Esophagus squamous epithelium (tissue), 5 donors: ENCODE results near the gene RSU1. TPM values are rescaled to one million over a fixed set of nuclear protein-coding genes. Genes with fewer than 3 reads are reported as not detected.

Experiments used
- DNase-seq: peaks from one replicate; lab custom pipeline; 2025; lab: John Stamatoyannopoulos, UW
- H3K27ac ChIP-seq, 4 donors: fragments of 200-600 bp; sonication (generic); one replicate each; pipeline ENCODE4 v1.5.1; 2016 to 2019; ENCODE audit warnings: mild to moderate bottlenecking in 1 of 4
- H3K27me3 ChIP-seq, 4 donors: fragments of 200-600 bp; sonication (generic); 1 replicate in 3 of 4; 2 replicates in 1 of 4; pipeline versions ENCODE4 v1.5.1 to v1.6.0; 2017 to 2021; ENCODE audit warnings: antibody characterized with exemption in 1 of 4
- H3K36me3 ChIP-seq, 3 donors: fragments of 200-600 bp; sonication (generic); one replicate each; pipeline ENCODE4 v1.5.1; 2016 to 2019
- H3K4me1 ChIP-seq, 3 donors: fragments of 200-600 bp; sonication (generic); one replicate each; pipeline ENCODE4 v1.5.1; 2017 to 2019
- H3K4me3 ChIP-seq, 4 donors: fragments of 200-600 bp; sonication (generic); 1 replicate in 3 of 4; 2 replicates in 1 of 4; pipeline ENCODE4 v1.5.1; 2016 to 2019; ENCODE audit warnings: mild to moderate bottlenecking in 2 of 4, moderate library complexity in 1 of 4
- H3K9me3 ChIP-seq, 3 donors: fragments of 200-600 bp; sonication (generic); one replicate each; pipeline ENCODE4 v1.5.1; 2016 to 2019
- CTCF ChIP-seq, 6 experiments: fragments of 450-650 bp in 4 of 6; fragments of 200-600 bp in 2 of 6; sonication (generic) in 2 of 6; IDR thresholded peaks; one replicate each; pipeline ENCODE4 v1.5.1; 2016 to 2019; ENCODE audit warnings: antibody characterized with exemption in 6 of 6, mild to moderate bottlenecking in 4 of 6, moderate library complexity in 4 of 6
- POLR2A ChIP-seq, 4 donors: fragments of 450-650 bp; IDR thresholded peaks; one replicate each; pipeline ENCODE4 v1.6.1; 2017; ENCODE audit warnings: antibody characterized with exemption in 4 of 4, mild to moderate bottlenecking in 4 of 4, moderate library complexity in 3 of 4
- WGBS, 2 donors: methylation state at CpG; one replicate each; pipeline ENCODE4 v1.1.5; 2018; 5-methylcytosine and 5-hydroxymethylcytosine counted together
- intact Hi-C: fragments of 100-400 bp; cut with DNase I; formaldehyde crosslinking; loops from one replicate; pipeline ENCODE4 v1.15.0; 2022
- total RNA-seq, 4 donors: library from RNA; depleted of rRNA; stranded (reverse); fragments of >200 nt; gene quantifications; one replicate each; pipeline ENCODE4 v1.1.0, GENCODE V29; 2016
- donor health status: DM: yes; HTN: yes; CAD: no.

RSU1 gene
- total RNA-seq, 4 donors from 2014 or later = 43.5 to 61.5 (median 51.3) TPM

- Histone ChIP-seq H3K9me3 (no peaks in the 10 kb centered on the region), H3K27me3 (no peaks in the 10 kb centered on the region), H3K27ac (no peak overlapping the region), H3K4me3 (no peak overlapping the region), H3K36me3 (no peaks in the 10 kb centered on the region), H3K4me1 (no peaks in the 10 kb centered on the region)
- DNase-seq = no peak
- TF ChIP-seq CTCF (IDR thresholded peaks at IDR 0.05) (no peak), POLR2A (IDR thresholded peaks at IDR 0.05) (no peak)
- intact Hi-C loops = no loop called here
- WGBS, 2 donors = 47 to 70% methylated on average over 5 of the region's 5 CpGs
These were observed 165.1 kb downstream of the RSU1 start for GRCh38 chr10:16652154-16652553.

- Histone ChIP-seq H3K4me3 (no peak overlapping the region), H3K36me3 (no peaks in the 10 kb centered on the region), H3K27ac (no peak overlapping the region), H3K4me1 (no peaks in the 10 kb centered on the region), H3K27me3 (no peaks in the 10 kb centered on the region), H3K9me3 (no peaks in the 10 kb centered on the region)
- TF ChIP-seq POLR2A (IDR thresholded peaks at IDR 0.05) (no peak), CTCF (IDR thresholded peaks at IDR 0.05) (no peak)
- no peak for DNase-seq
- intact Hi-C loops = no loop called here
- WGBS, 2 donors = 72 to 78% methylated on average over 2 of the region's 2 CpGs
These were observed 167.5 kb downstream of the RSU1 start for GRCh38 chr10:16649757-16650156.

- WGBS, 2 donors = 87 to 88% methylated on average over 2 of the region's 2 CpGs
- TF ChIP-seq CTCF (IDR thresholded peaks at IDR 0.05) = no peak
- H3K36me3 ChIP-seq = no peaks in the 10 kb centered on the region
- H3K9me3 ChIP-seq = no peaks in the 10 kb centered on the region
- no peaks in the 10 kb centered on the region for H3K27me3 ChIP-seq
- H3K4me1 ChIP-seq = no peaks in the 10 kb centered on the region
- DNase-seq = no peak
- no peak overlapping the region for H3K27ac ChIP-seq
- H3K4me3 ChIP-seq = no peak overlapping the region
- intact Hi-C loops = no loop called here
These were observed 168.9 kb downstream of the RSU1 start for GRCh38 chr10:16648366-16648765.

- Histone ChIP-seq H3K4me3 (no peak overlapping the region), H3K4me1 (no peaks in the 10 kb centered on the region), H3K27me3 (no peaks in the 10 kb centered on the region), H3K36me3 (no peaks in the 10 kb centered on the region), H3K27ac (no peak overlapping the region), H3K9me3 (no peaks in the 10 kb centered on the region)
- no peak for DNase-seq
- intact Hi-C loops = no loop called here
- TF ChIP-seq POLR2A (IDR thresholded peaks at IDR 0.05) (no peak), CTCF (IDR thresholded peaks at IDR 0.05) (no peak)
- 79 to 81% methylated on average over 13 of the region's 13 CpGs for WGBS, 2 donors
These were observed 170.8 kb downstream of the RSU1 start for GRCh38 chr10:16646181-16647059.

GRCh38 chr10:16644146-16644545 lies 173.1 kb downstream of the RSU1 start:
- WGBS, 2 donors = 48 to 66% methylated on average over 5 of the region's 5 CpGs
- DNase-seq = no peak

More at GRCh38 chr10:16644146-16644545, 173.1 kb downstream of the RSU1 start:
- Histone ChIP-seq H3K4me1 (no peaks in the 10 kb centered on the region), H3K27me3 (no peaks in the 10 kb centered on the region), H3K9me3 (no peaks in the 10 kb centered on the region), H3K27ac (no peak overlapping the region), H3K4me3 (no peak overlapping the region), H3K36me3 (no peaks in the 10 kb centered on the region)
- intact Hi-C loops = no loop called here
- TF ChIP-seq POLR2A (IDR thresholded peaks at IDR 0.05) = no peak
